ENCODE data around the gene PPP2R5A.

Gene PPP2R5A

DNA sequence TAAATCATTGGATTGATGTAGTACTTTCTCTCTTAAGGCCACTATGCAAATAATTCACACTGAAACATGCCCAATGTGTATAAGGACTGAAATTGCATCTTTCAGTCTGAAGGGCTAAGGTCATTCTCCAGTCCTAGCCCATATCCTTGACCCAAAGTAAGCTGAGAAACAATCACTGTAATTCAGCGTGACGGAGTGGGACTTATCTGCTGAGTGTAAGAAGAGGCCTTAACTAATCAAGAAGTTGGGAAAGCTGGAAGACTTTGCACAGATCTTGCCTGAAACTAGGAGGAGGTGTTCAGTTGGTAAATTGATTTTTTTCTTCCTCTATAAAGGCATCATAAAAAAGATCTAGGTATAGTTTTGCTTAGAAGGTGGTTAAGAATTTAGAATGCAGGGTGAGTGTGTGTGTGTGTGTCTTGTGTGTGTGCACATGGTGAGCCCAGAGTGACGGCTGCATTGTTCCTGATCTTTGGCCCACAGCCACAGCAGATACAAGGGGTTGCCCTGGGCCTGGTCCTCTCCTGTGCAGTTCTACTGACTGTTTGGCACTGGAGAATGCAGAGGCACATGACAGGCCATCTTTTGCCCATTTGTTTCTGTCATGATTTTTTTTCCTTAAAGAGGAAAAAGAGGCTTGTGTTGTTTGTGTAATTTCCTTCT, 13.3 kb upstream of the PPP2R5A start:
- H3K4me2 ChIP-seq (ENCODE audit: insufficient read depth, low read length) = no peak overlapping the region
- H3K27me3 ChIP-seq (ENCODE audit: insufficient read depth, low read length, poor library complexity) = no peaks in the 10 kb centered on the region
- H4K20me1 ChIP-seq (ENCODE audit: insufficient read depth, low read length) = no peaks in the 10 kb centered on the region
- no peak overlapping the region for H2AFZ ChIP-seq (ENCODE audit: low read depth, low read length)
- H3K27ac ChIP-seq (ENCODE audit: low read length) = no peak overlapping the region
- no peaks in the 10 kb centered on the region for H3K9me3 ChIP-seq (ENCODE audit: insufficient read depth, low read length, severe bottlenecking)
- ATAC-seq (ENCODE audit: insufficient read depth, low read depth) = no peak
- H3K4me1 ChIP-seq (ENCODE audit: insufficient read depth, low read length) = no peaks in the 10 kb centered on the region
- DNase-seq = no peak
- no peak overlapping the region for H3K9ac ChIP-seq (ENCODE audit: low read depth, low read length)
- no peaks in the 10 kb centered on the region for H3K36me3 ChIP-seq (ENCODE audit: insufficient read depth, low read length)
- H3K79me2 ChIP-seq (ENCODE audit: insufficient read depth, low read length) = no peaks in the 10 kb centered on the region
- no peak overlapping the region for H3K4me3 ChIP-seq (ENCODE audit: low read depth in 1 of 2, low read length in 2 of 2)
- TF ChIP-seq, protein P1, sequence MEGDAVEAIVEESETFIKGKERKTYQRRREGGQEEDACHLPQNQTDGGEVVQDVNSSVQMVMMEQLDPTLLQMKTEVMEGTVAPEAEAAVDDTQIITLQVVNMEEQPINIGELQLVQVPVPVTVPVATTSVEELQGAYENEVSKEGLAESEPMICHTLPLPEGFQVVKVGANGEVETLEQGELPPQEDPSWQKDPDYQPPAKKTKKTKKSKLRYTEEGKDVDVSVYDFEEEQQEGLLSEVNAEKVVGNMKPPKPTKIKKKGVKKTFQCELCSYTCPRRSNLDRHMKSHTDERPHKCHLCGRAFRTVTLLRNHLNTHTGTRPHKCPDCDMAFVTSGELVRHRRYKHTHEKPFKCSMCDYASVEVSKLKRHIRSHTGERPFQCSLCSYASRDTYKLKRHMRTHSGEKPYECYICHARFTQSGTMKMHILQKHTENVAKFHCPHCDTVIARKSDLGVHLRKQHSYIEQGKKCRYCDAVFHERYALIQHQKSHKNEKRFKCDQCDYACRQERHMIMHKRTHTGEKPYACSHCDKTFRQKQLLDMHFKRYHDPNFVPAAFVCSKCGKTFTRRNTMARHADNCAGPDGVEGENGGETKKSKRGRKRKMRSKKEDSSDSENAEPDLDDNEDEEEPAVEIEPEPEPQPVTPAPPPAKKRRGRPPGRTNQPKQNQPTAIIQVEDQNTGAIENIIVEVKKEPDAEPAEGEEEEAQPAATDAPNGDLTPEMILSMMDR (IDR thresholded peaks at IDR 0.05; ENCODE audit: borderline replicate concordance, extremely low read depth, low read length, poor library complexity, severe bottlenecking) = no peak
- no peak for TF ChIP-seq EZH2 (IDR thresholded peaks at IDR 0.05; ENCODE audit: borderline replicate concordance, low read depth, low read length, severe bottlenecking)

DNA sequence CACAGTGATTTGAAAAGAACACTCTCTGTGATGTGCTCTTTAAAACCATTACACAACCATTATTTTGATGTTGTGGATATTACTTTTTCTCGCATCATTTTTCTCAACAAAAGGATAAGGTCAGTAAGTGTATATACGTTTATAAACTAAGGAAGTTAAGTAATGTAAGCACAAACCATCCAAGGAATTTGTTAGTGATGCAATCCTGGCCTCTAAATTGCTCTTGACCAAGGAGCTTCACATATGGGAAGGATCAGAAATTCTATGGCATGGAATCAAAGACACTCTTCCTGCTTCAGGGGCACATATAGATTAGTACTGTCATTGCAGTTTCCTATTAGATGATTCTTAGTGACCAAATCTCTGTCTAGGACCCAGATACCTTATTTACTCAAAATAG, 3.6 kb upstream of the PPP2R5A start:
- Histone ChIP-seq H3K9ac (ENCODE audit: low read depth, low read length) (no peak overlapping the region), H3K4me3 (ENCODE audit: low read depth in 1 of 2, low read length in 2 of 2) (no peak overlapping the region), H4K20me1 (ENCODE audit: insufficient read depth, low read length) (peaks cover 4% of the 10 kb centered on the region), H3K79me2 (ENCODE audit: insufficient read depth, low read length) (peaks cover 19% of the 10 kb centered on the region), H3K4me1 (ENCODE audit: insufficient read depth, low read length) (peaks cover 11% of the 10 kb centered on the region), H3K4me2 (ENCODE audit: insufficient read depth, low read length) (no peak overlapping the region), H3K27me3 (ENCODE audit: insufficient read depth, low read length, poor library complexity) (no peaks in the 10 kb centered on the region), H3K27ac (ENCODE audit: low read length) (no peak overlapping the region), H2AFZ (ENCODE audit: low read depth, low read length) (no peak overlapping the region), H3K9me3 (ENCODE audit: insufficient read depth, low read length, severe bottlenecking) (no peaks in the 10 kb centered on the region), H3K36me3 (ENCODE audit: insufficient read depth, low read length) (no peaks in the 10 kb centered on the region; the same call in 1 of the 2 replicates)
- TF ChIP-seq, protein P1 (IDR thresholded peaks at IDR 0.05; ENCODE audit: borderline replicate concordance, extremely low read depth, low read length, poor library complexity, severe bottlenecking) = no peak
- no peak for TF ChIP-seq EZH2 (IDR thresholded peaks at IDR 0.05; ENCODE audit: borderline replicate concordance, low read depth, low read length, severe bottlenecking)
- DNase-seq (no peak), ATAC-seq (ENCODE audit: insufficient read depth, low read depth) (no peak)

DNA sequence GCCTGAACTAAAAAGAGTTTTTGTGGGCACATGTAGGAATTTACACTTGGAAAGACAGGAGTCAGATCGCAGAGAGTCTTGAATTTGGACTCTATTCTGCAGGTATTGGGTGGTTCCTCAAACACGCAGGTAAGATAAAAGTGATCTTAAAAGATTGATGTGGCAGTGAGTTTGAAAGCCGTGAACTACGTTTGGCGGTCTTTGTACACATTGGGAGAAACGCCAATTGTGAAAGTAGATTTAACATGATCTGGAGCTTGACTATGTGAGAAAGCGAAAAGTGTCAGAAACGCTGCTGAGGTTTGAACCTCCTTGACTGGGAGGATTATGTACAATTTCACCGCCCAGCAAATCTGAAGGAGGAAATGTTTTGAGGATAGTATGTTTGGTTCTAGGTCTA, 1.5 kb upstream of the PPP2R5A start:
- peaks cover 4% of the 10 kb centered on the region; the same call in 1 of the 2 replicates for H3K36me3 ChIP-seq (ENCODE audit: insufficient read depth, low read length)
- no peak overlapping the region; the same call in 1 of the 2 replicates for H3K27ac ChIP-seq (ENCODE audit: low read length)
- ATAC-seq (ENCODE audit: insufficient read depth, low read depth) (no peak), DNase-seq (no peak)
- peaks cover 40% of the 10 kb centered on the region for H3K79me2 ChIP-seq (ENCODE audit: insufficient read depth, low read length)
- peak overlapping the region; percentile 73 for H3K4me2 ChIP-seq (ENCODE audit: insufficient read depth, low read length)
- no peaks in the 10 kb centered on the region for H3K27me3 ChIP-seq (ENCODE audit: insufficient read depth, low read length, poor library complexity)
- peak overlapping the region; percentile 75 to 98; a peak in 3 of 4 replicates for H3K4me3 ChIP-seq (ENCODE audit: low read depth in 1 of 2, low read length in 2 of 2)
- H4K20me1 ChIP-seq (ENCODE audit: insufficient read depth, low read length) = peaks cover 11% of the 10 kb centered on the region
- H3K4me1 ChIP-seq (ENCODE audit: insufficient read depth, low read length) = peaks cover 30% of the 10 kb centered on the region
- no peak overlapping the region for H2AFZ ChIP-seq (ENCODE audit: low read depth, low read length)
- H3K9ac ChIP-seq (ENCODE audit: low read depth, low read length) = peak overlapping the region; percentile 90
- TF ChIP-seq EZH2 (IDR thresholded peaks at IDR 0.05; ENCODE audit: borderline replicate concordance, low read depth, low read length, severe bottlenecking) = no peak
- TF ChIP-seq, protein P1 (IDR thresholded peaks at IDR 0.05; ENCODE audit: borderline replicate concordance, extremely low read depth, low read length, poor library complexity, severe bottlenecking) = no peak
- no peaks in the 10 kb centered on the region for H3K9me3 ChIP-seq (ENCODE audit: insufficient read depth, low read length, severe bottlenecking)

Data from DND-41 (cell line).